Astrocyte of the cerebellum (primary cell): Measurements from ENCODE around the gene CPXM1.
"Not testable (repeated sequence)": the region's sequence is repeated elsewhere in the genome, so short reads cannot be mapped to it uniquely, and the experiment has no call there.

Experiments
- DNase-seq: peaks from one replicate; pipeline ENCODE4 v3.0.0-alpha.2; 2011; ENCODE audit warnings: low read depth
- H3K4me3 ChIP-seq: 2 replicates; pipeline ENCODE4 v1.5.1; 2011; ENCODE audit warnings: mild to moderate bottlenecking, low read depth, low read length, moderate library complexity
- CTCF ChIP-seq: IDR thresholded peaks from 2 replicates; pipeline ENCODE4 v1.5.1; 2012; ENCODE audit warnings: low read length, low read depth, moderate library complexity, mild to moderate bottlenecking; ENCODE audit errors: missing control alignments
- in situ Hi-C: cut with HindIII; loops from 2 replicates; pipeline ENCODE4 v1.10.0; 2017; ENCODE audit warnings: low sequenced_read_pairs

The CPXM1 gene

GRCh38 chr20:2809690-2810089, 9.3 kb upstream of the CPXM1 start:
- no peak for TF ChIP-seq CTCF
- in situ Hi-C loops = no loop called here
- no peak for DNase-seq
- no peak overlapping the region for H3K4me3 ChIP-seq

DNA sequence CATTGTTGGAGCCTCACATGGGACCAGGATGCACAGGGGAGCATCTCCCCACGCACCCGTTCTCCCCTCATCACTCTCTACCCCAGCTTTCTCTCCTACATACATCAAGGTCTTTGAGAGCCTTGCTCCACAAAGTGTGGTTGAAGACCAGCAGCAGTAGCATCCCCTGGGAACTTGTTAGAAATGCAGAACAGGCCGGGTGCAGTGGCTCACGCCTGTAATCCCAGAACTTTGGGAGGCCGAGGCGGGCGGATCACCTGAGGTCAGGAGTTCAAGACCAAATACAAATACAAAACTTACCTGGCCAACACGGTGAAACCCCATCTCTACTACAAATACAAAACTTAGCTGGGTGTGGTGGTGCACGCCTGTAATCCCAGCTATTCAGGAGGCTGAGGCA, 7.5 kb upstream of the CPXM1 start:
- in situ Hi-C loops, H3K4me3 ChIP-seq, DNase-seq: not testable (repeated sequence)

- in situ Hi-C loops = no loop called here
- no peak overlapping the region for H3K4me3 ChIP-seq
- TF ChIP-seq CTCF = no peak
- no peak for DNase-seq
Measured at GRCh38 chr20:2807019-2807418, 6.6 kb upstream of the CPXM1 start.

- TF ChIP-seq CTCF = no peak
- H3K4me3 ChIP-seq = no peak overlapping the region
- no peak for DNase-seq
- in situ Hi-C loops = no loop called here
Measured at GRCh38 chr20:2806351-2806701, 5.9 kb upstream of the CPXM1 start.

GRCh38 chr20:2805689-2806350, 5.4 kb upstream of the CPXM1 start:
- H3K4me3 ChIP-seq = no peak overlapping the region
- in situ Hi-C loops = no loop called here
- no peak for TF ChIP-seq CTCF
- no peak for DNase-seq

GRCh38 chr20:2804852-2805688, 4.6 kb upstream of the CPXM1 start:
- no peak overlapping the region for H3K4me3 ChIP-seq
- no peak for TF ChIP-seq CTCF
- in situ Hi-C loops = no loop called here
- no peak for DNase-seq
